ENCODE results near the gene DIDO1. TPM values are rescaled to one million over a fixed set of nuclear protein-coding genes. Genes with fewer than 3 reads are reported as not detected.

Gene DIDO1
- total and polyA plus RNA-seq, 2 of the 13 experiments (the other 11 are each of a cell fraction or from before 2014, with no cell fraction given): 75.0 to 75.1 TPM

GRCh38 chr20:62962891-62963613 lies 36.7 kb upstream of the DIDO1 start (continued):
- TF ChIP-seq ELF4 (CRISPR knock-in tag; IDR thresholded peaks at IDR 0.05; ENCODE audit: borderline replicate concordance): no peak
- no peak for TF ChIP-seq HMG20B (CRISPR knock-in tag; conservative IDR thresholded peaks at IDR 0.05)
- no peak for TF ChIP-seq MED1 (CRISPR knock-in tag; IDR thresholded peaks at IDR 0.05)
- TF ChIP-seq SALL2 (CRISPR knock-in tag; IDR thresholded peaks at IDR 0.05): no peak
- TF ChIP-seq DPF2 (CRISPR knock-in tag; IDR thresholded peaks at IDR 0.05; ENCODE audit: borderline replicate concordance, low read depth): no peak
- no peak for TF ChIP-seq PBX2 (CRISPR knock-in tag; IDR thresholded peaks at IDR 0.05)
- 0 out of 2 replicates have a peak, but pooled peaks have one; percentile 42 for TF ChIP-seq HNRNPL (IDR thresholded peaks at IDR 0.05; ENCODE audit: low read depth, low read length)
- no peak for TF ChIP-seq PRMT3 (CRISPR knock-in tag; IDR thresholded peaks at IDR 0.05; ENCODE audit: borderline replicate concordance, low read depth)
- 0 out of 2 replicates have a peak, but pooled peaks have one; percentile 0 for TF ChIP-seq SSRP1 (CRISPR knock-in tag; IDR thresholded peaks at IDR 0.05)
- no peak for TF ChIP-seq ZBTB7A (CRISPR knock-in tag; IDR thresholded peaks at IDR 0.05)
- 0 out of 2 replicates have a peak, but pooled peaks have one; percentile 25 for TF ChIP-seq PITX1 (CRISPR knock-in tag; IDR thresholded peaks at IDR 0.05)
- peak; percentile 92 for TF ChIP-seq AGO2 (optimal IDR thresholded peaks at IDR 0.05; ENCODE audit: low read depth, low read length)
- TF ChIP-seq IKZF4 (CRISPR knock-in tag; IDR thresholded peaks at IDR 0.05; ENCODE audit: borderline replicate concordance, low read depth, not compliant biosample characterization): no peak
- no peak for TF ChIP-seq KLF13 (CRISPR knock-in tag; IDR thresholded peaks at IDR 0.05)
- TF ChIP-seq ATF1 (CRISPR knock-in tag; IDR thresholded peaks at IDR 0.05): no peak
- no peak for TF ChIP-seq ZNF563 (CRISPR knock-in tag; IDR thresholded peaks at IDR 0.05)
- no peak for TF ChIP-seq TERF1 (CRISPR knock-in tag; IDR thresholded peaks at IDR 0.05)
- peak; percentile 73 for TF ChIP-seq RBFOX2 (IDR thresholded peaks at IDR 0.05; ENCODE audit: low read depth, low read length)
- TF ChIP-seq PBX3 (CRISPR knock-in tag; IDR thresholded peaks at IDR 0.05; ENCODE audit: borderline replicate concordance): no peak
- no peak for TF ChIP-seq ISL2 (CRISPR knock-in tag; IDR thresholded peaks at IDR 0.05)
- no peak for TF ChIP-seq ZNF777 (CRISPR knock-in tag; IDR thresholded peaks at IDR 0.05)
- TF ChIP-seq BORCS8-MEF2B (CRISPR knock-in tag; IDR thresholded peaks at IDR 0.05): no peak
- TF ChIP-seq NR2F1 (CRISPR knock-in tag; IDR thresholded peaks at IDR 0.05): no peak
- no peak for TF ChIP-seq BRCA1 (CRISPR knock-in tag; IDR thresholded peaks at IDR 0.05)

All from HepG2 (cell line).